Measurements from ENCODE around the gene HIVEP1. TPM values are rescaled to one million over a fixed set of nuclear protein-coding genes. Genes with fewer than 3 reads are reported as not detected.

The HIVEP1 gene
- total RNA-seq, 1 experiment from 2014 or later: 24.3 TPM

DNA sequence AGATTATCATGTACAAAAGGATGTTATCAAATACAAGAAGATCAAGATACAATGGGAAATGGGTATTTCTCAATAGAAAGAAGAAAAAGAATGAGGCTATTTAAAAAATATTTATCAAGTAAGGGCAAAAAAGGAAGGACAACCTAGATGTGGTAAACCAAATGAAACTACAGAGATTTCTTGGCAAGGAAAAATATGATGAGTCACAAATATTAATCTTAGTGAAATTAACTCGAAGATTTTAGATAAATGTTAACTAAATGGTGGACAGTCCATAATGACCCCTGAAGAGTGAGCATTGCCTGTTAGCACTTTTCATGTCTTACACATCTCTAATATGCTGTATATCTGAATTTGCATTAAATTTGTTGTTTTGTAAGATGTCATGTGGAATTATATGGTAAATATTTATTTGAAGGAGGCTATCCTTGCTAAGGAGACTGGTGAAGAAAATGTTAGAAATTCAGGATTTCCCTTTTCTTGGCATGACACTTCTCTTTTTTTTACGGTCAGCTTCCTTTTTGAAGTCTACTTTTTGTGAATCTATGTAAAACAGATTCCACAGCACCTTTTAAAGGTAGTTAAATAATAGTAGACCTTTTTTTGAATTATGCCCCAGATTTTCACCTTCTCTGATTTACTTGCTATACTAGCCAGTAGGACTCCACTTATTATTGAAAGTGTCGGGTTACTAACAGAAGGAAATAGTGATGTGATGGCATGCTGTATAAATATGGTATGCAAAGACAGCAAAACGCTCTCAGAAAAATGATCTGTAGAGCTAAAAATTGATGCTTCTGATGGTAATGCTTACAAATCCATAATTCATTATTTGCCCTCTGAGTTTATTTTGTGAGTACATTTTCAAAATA, 120.5 kb downstream of the HIVEP1 start:
- no peak overlapping the region for H3K4me3 Mint-ChIP-seq
- TF ChIP-seq ZNF138 (CRISPR knock-in tag; conservative IDR thresholded peaks at IDR 0.05) (no peak), ZNF121 (CRISPR knock-in tag; IDR thresholded peaks at IDR 0.05) (no peak), ATF1 (CRISPR knock-in tag; IDR thresholded peaks at IDR 0.05) (no peak)
- TF ChIP-seq, protein P1, sequence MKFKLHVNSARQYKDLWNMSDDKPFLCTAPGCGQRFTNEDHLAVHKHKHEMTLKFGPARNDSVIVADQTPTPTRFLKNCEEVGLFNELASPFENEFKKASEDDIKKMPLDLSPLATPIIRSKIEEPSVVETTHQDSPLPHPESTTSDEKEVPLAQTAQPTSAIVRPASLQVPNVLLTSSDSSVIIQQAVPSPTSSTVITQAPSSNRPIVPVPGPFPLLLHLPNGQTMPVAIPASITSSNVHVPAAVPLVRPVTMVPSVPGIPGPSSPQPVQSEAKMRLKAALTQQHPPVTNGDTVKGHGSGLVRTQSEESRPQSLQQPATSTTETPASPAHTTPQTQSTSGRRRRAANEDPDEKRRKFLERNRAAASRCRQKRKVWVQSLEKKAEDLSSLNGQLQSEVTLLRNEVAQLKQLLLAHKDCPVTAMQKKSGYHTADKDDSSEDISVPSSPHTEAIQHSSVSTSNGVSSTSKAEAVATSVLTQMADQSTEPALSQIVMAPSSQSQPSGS (CRISPR knock-in tag; IDR thresholded peaks at IDR 0.05; ENCODE audit: borderline replicate concordance, low read depth): no peak
- TF ChIP-seq, protein P2, sequence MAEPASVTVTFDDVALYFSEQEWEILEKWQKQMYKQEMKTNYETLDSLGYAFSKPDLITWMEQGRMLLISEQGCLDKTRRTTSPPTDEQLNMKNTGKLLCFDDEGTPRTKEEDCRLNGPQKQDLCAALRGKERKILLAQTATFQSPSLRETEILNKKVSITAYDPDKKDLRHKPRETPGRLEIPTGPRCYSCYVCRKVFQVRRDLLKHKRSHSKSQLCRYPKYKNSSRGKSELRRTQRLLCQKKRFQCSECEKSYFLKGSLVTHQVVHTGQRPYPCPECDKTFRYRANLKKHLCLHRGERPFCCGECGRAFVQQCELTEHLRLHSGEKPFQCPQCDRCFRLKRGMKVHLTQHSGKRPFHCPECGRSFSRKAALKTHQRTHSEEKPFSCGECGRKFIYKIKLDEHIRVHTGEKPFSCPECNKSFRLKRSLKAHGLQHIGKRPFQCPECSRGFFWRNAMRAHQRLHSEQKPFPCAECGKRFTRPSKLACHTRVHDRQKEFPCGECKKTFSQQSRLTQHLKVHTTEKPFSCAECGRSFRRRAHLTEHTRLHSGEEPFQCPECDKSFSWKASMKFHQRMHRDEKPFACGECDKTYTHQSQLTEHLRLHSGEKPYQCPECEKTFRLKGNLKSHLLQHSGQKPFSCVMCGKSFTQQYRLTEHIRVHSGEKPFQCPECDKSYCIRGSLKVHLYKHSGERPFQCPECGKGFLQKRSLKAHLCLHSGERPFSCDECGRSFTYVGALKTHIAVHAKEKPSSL (CRISPR knock-in tag; conservative IDR thresholded peaks at IDR 0.05): no peak
- TF ChIP-seq, protein P3, sequence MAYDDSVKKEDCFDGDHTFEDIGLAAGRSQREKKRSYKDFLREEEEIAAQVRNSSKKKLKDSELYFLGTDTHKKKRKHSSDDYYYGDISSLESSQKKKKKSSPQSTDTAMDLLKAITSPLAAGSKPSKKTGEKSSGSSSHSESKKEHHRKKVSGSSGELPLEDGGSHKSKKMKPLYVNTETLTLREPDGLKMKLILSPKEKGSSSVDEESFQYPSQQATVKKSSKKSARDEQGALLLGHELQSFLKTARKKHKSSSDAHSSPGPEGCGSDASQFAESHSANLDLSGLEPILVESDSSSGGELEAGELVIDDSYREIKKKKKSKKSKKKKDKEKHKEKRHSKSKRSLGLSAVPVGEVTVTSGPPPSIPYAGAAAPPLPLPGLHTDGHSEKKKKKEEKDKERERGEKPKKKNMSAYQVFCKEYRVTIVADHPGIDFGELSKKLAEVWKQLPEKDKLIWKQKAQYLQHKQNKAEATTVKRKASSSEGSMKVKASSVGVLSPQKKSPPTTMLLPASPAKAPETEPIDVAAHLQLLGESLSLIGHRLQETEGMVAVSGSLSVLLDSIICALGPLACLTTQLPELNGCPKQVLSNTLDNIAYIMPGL (CRISPR knock-in tag; IDR thresholded peaks at IDR 0.05): no peak
- ChIA-PET POLR2A (no interaction called here), CTCF (no interaction called here)
- H3K27ac Mint-ChIP-seq: no peak overlapping the region
- H3K36me3 Mint-ChIP-seq: peaks cover 23% of the 10 kb centered on the region
- H3K27me3 Mint-ChIP-seq (ENCODE audit: low read depth): no peaks in the 10 kb centered on the region
- H3K4me1 Mint-ChIP-seq: peaks cover 6% of the 10 kb centered on the region
- DNase-seq (ENCODE audit: low spot score): no peak
- H3K9me3 Mint-ChIP-seq: no peaks in the 10 kb centered on the region
- no peak for ATAC-seq

DNA sequence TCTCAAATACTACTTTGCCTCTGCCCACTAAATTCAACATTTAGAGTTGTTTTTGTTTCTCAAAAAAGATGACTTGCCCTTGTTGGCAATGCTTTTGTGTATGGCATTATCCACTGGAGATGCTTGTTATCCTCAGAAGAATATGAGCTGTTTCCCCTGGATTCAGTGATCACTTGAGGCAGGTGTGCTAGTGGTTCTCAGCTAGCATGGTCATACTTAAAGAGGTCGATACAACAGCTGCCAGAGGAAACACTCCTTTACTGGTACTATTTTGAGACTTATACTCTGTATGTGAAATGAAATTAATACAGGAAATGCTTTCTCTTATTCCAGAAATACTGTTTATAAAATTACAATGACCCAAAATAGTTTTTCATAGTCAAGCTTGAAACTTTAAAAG, 122.5 kb downstream of the HIVEP1 start:
- peaks cover 40% of the 10 kb centered on the region for H3K36me3 Mint-ChIP-seq
- no peak overlapping the region for H3K4me3 Mint-ChIP-seq
- DNase-seq (ENCODE audit: low spot score) (no peak), ATAC-seq (no peak)
- CTCF ChIA-PET: no interaction called here
- H3K27me3 Mint-ChIP-seq (ENCODE audit: low read depth): no peaks in the 10 kb centered on the region; the same call in 1 of the 2 replicates
- no peak overlapping the region for H3K27ac Mint-ChIP-seq
- POLR2A ChIA-PET: no interaction called here
- H3K4me1 Mint-ChIP-seq: peaks cover 6% of the 10 kb centered on the region
- TF ChIP-seq, protein P4, sequence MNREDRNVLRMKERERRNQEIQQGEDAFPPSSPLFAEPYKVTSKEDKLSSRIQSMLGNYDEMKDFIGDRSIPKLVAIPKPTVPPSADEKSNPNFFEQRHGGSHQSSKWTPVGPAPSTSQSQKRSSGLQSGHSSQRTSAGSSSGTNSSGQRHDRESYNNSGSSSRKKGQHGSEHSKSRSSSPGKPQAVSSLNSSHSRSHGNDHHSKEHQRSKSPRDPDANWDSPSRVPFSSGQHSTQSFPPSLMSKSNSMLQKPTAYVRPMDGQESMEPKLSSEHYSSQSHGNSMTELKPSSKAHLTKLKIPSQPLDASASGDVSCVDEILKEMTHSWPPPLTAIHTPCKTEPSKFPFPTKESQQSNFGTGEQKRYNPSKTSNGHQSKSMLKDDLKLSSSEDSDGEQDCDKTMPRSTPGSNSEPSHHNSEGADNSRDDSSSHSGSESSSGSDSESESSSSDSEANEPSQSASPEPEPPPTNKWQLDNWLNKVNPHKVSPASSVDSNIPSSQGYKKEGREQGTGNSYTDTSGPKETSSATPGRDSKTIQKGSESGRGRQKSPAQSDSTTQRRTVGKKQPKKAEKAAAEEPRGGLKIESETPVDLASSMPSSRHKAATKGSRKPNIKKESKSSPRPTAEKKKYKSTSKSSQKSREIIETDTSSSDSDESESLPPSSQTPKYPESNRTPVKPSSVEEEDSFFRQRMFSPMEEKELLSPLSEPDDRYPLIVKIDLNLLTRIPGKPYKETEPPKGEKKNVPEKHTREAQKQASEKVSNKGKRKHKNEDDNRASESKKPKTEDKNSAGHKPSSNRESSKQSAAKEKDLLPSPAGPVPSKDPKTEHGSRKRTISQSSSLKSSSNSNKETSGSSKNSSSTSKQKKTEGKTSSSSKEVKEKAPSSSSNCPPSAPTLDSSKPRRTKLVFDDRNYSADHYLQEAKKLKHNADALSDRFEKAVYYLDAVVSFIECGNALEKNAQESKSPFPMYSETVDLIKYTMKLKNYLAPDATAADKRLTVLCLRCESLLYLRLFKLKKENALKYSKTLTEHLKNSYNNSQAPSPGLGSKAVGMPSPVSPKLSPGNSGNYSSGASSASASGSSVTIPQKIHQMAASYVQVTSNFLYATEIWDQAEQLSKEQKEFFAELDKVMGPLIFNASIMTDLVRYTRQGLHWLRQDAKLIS (CRISPR knock-in tag; IDR thresholded peaks at IDR 0.05; ENCODE audit: borderline replicate concordance): no peak
- no peak for TF ChIP-seq SMAD3 (CRISPR knock-in tag; IDR thresholded peaks at IDR 0.05; ENCODE audit: borderline replicate concordance)
- TF ChIP-seq MYBL2 (CRISPR knock-in tag; IDR thresholded peaks at IDR 0.05): no peak
- peaks cover 15% of the 10 kb centered on the region for H3K9me3 Mint-ChIP-seq

DNA sequence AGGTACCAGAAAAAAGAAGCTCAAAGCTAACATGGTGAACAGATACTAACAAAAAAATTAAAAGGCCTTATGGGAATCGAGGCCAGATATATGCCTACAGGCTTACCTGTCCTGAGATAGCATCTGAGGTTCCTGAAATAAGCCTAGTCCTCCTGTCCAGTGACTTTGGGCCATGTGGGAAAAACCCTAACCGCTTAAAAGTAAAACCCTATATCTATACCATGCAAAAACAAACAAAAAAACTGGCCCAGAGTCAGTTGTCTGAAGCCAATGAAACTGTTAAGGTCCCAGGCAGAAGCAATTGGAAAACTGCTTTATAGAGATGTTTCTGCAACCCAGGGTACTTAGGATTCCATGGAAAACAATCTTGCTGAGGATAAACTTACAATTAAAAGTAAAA, 122.9 kb downstream of the HIVEP1 start:
- no peaks in the 10 kb centered on the region; the same call in 1 of the 2 replicates for H3K27me3 Mint-ChIP-seq (ENCODE audit: low read depth)
- H3K9me3 Mint-ChIP-seq: peaks cover 15% of the 10 kb centered on the region
- TF ChIP-seq, protein P4 (CRISPR knock-in tag; IDR thresholded peaks at IDR 0.05; ENCODE audit: borderline replicate concordance): no peak
- TF ChIP-seq, protein P5, sequence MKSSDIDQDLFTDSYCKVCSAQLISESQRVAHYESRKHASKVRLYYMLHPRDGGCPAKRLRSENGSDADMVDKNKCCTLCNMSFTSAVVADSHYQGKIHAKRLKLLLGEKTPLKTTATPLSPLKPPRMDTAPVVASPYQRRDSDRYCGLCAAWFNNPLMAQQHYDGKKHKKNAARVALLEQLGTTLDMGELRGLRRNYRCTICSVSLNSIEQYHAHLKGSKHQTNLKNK (CRISPR knock-in tag; IDR thresholded peaks at IDR 0.05): no peak
- TF ChIP-seq, protein P6, sequence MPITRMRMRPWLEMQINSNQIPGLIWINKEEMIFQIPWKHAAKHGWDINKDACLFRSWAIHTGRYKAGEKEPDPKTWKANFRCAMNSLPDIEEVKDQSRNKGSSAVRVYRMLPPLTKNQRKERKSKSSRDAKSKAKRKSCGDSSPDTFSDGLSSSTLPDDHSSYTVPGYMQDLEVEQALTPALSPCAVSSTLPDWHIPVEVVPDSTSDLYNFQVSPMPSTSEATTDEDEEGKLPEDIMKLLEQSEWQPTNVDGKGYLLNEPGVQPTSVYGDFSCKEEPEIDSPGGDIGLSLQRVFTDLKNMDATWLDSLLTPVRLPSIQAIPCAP (CRISPR knock-in tag; IDR thresholded peaks at IDR 0.05): no peak
- TF ChIP-seq, protein P7, sequence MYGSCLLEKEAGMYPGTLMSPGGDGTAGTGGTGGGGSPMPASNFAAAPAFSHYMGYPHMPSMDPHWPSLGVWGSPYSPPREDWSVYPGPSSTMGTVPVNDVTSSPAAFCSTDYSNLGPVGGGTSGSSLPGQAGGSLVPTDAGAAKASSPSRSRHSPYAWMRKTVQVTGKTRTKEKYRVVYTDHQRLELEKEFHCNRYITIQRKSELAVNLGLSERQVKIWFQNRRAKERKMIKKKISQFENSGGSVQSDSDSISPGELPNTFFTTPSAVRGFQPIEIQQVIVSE (CRISPR knock-in tag; IDR thresholded peaks at IDR 0.05; ENCODE audit: borderline replicate concordance): no peak

More for the DNA sequence above, 122.9 kb downstream of the HIVEP1 start:
- DNase-seq (ENCODE audit: low spot score) (no peak), ATAC-seq (no peak)
- H3K36me3 Mint-ChIP-seq: peaks cover 43% of the 10 kb centered on the region
- peaks cover 6% of the 10 kb centered on the region for H3K4me1 Mint-ChIP-seq
- CTCF ChIA-PET: no interaction called here
- H3K4me3 Mint-ChIP-seq: no peak overlapping the region
- POLR2A ChIA-PET: no interaction called here
- no peak overlapping the region for H3K27ac Mint-ChIP-seq

Measured in WTC11 (cell line).